Hypothalamus (tissue), 51 donors: ENCODE data around the gene HIVEP3.

ENCODE experiments used
- DNase-seq, 51 donors: peaks; one replicate each; lab custom pipeline; 2025; lab: John Stamatoyannopoulos, UW

The HIVEP3 gene

GRCh38 chr1:41520951-41521752 is 397.6 kb downstream of the HIVEP3 start:
- DNase-seq, result no peak

GRCh38 chr1:41519667-41520066 is 399.1 kb downstream of the HIVEP3 start:
- DNase-seq, result no peak

DNA sequence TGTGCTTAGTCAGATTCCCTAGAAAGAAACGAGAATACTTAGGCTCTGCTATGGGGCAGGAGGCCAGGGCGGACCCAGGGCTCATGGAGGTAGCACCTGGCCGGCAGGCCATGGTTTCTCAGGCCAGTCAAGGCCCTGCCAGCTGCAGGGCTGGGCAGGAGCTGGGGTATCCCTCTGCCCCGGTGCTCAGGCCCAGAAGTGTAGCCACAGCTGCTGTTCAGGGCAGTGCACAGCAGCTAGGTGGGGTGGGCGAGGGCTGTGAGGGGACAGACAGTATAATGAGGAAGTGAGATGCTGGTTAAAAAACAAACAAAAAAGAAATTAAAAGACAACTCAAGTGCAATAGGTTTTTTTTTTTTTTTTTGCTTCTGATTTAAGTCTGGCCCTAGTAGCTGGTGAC is 400.3 kb downstream of the HIVEP3 start:
- DNase-seq, result no peak

- DNase-seq, result peak in 1 of 51 donors; percentile 16
These were observed 401.7 kb downstream of the HIVEP3 start for GRCh38 chr1:41517062-41517438.

- peak; percentile 19 to 99 (median 88) for DNase-seq
These were observed 402.3 kb downstream of the HIVEP3 start for GRCh38 chr1:41516168-41517061.

- DNase-seq, result no peak
These were observed 402.9 kb downstream of the HIVEP3 start for GRCh38 chr1:41515778-41516167.

GRCh38 chr1:41515131-41515678 is 403.5 kb downstream of the HIVEP3 start:
- peak in 43 of 51 donors; percentile 8 to 91 (median 67) for DNase-seq

GRCh38 chr1:41514381-41514780 is 404.3 kb downstream of the HIVEP3 start:
- DNase-seq, result no peak

GRCh38 chr1:41513383-41513735 is 405.4 kb downstream of the HIVEP3 start:
- no peak for DNase-seq

DNA sequence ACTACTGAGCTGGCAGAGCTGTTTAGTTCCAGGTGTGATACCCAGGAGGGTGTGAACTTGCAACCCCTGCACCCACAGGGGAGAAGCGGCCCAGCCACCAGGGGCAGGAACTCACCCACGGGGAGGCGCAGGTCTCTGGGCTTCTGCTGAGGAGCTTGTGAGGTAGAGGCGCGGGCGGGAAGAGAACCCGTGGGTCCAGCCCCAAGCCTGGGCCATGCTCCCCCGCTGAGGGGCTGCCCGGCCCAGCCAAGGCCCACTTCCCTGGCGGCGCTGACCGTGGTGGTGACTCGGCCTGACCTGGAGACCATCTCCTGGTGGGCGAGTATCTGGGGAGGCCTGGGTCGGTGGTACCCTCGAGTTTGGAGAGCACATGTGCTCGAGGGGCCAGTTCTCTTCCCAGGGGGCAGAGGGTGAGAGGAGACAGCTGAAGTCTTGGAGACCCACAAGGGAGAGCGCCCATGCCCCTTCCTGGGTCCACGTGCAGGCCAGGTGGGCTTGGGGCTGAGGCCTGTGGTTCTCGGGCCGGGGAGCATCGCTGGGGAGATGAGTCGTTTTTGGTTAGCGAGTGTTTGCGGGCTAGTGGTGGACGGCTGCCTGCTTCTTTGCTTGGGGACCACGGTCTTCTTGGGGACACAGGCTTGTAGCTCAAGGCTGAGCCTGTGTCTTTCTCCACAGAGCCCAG is 405.9 kb downstream of the HIVEP3 start:
- DNase-seq, result no peak

GRCh38 chr1:41511239-41511540 is 407.5 kb downstream of the HIVEP3 start:
- no peak for DNase-seq

GRCh38 chr1:41510531-41511238 is 408.0 kb downstream of the HIVEP3 start:
- no peak for DNase-seq

- no peak for DNase-seq
These were observed 409.5 kb downstream of the HIVEP3 start for GRCh38 chr1:41509270-41509671.

DNA sequence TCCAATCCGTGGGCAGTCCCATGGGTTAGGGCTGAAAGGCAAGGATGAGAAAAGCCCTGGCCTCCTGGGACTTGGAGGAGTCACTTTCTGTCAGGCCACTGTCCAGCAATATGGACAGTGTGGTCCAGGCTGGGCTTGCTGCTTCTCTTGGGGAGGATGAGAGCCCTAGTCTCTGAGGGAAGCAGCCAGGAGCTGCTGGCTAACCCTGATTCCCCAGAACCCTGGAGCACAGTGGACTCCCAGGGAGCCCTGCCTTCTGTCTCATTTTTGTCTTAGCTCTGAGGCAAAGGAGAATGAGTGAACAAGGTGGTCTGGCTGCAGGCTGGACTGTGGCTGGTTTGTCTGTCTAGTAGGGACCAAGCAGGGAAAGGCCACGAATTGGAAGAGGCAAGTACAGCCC is 410.4 kb downstream of the HIVEP3 start:
- no peak for DNase-seq

- no peak for DNase-seq
These were observed 410.9 kb downstream of the HIVEP3 start for GRCh38 chr1:41507836-41508235.

DNA sequence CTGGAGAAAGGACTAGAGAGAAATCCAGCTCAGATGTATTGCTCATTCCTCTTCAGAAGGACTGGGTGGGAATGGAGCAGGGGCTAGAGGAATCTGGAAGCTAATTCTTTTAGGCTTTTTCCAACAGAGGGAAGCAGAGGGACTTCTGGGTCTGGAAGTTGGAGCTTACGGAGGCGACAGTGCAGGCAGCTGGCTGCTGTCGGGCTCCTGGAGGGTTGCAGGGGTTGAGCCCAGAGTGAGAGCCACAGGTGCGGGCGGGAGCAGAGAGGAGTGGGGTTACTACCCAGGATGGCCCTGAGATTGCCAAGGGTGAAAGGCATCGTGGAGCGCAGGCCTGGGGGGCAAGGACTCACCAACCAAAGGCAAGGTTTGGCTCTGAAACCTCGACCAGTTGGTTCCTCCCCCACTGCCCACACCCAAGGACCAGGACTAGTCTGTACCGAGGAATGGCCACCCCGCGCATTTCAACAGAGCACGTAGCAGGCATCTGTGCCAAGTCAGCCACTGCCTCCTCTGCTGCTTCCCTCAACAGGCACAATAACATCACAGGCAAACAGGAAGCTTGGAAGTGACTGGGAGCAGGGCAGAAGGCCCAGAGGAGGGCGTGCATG is 411.5 kb downstream of the HIVEP3 start:
- DNase-seq, result peak in 1 of 51 donors; percentile 36

GRCh38 chr1:41504114-41505035 is 414.3 kb downstream of the HIVEP3 start:
- no peak for DNase-seq

- DNase-seq, result no peak
These were observed 415.1 kb downstream of the HIVEP3 start for GRCh38 chr1:41503538-41504113.

DNA sequence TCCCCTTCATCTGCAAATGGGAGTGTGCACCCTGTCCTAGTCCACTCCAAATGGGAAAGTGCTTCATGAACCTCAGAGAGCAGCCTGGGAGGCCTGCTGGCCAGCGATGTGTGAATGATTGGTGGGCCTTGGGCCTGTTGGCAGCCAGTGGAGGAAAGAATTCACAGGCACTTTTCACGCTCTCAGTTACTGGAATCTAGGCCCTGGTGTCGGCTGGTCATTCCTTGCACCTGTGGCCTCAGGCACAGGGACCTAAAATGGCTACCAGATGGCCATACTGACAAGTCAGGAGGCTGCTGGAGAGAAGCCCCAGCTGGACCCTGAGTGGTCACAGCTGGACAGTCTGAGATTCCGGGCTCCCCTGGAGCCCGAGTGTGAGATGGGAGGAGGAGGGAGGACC is 415.8 kb downstream of the HIVEP3 start:
- DNase-seq, result no peak
